ENCODE measurements around the gene MPEG1. TPM values are rescaled to one million over a fixed set of nuclear protein-coding genes. Genes with fewer than 3 reads are reported as not detected.

Gene MPEG1
- total RNA-seq, 1 experiment from 2014 or later = 0.08 TPM

GRCh38 chr11:59173080-59173963, 39.4 kb downstream of the MPEG1 start:
- ChIA-PET POLR2A (no interaction called here), CTCF (interaction anchor here (0.7 kb wide), 1 partner anchor 259 kb away, joined by 3 read pairs; no protein-coding TSS in a partner anchor)
- intact Hi-C loops (cut with micrococcal nuclease; ENCODE audit: unreplicated experiment) (no loop called here), in situ Hi-C loops (cut with HindIII; ENCODE audit: low pct_unique_long_range_greater_than_20kb, low sequenced_read_pairs) (no loop called here)
- ATAC-seq (no peak), DNase-seq (ENCODE audit: low read depth, low spot score) (no peak)
- Histone ChIP-seq H3K27me3 (ENCODE audit: control insufficient read depth, insufficient read depth, low read length) (peaks cover 12% of the 10 kb centered on the region), H3K4me3 (ENCODE audit: low read depth in 2 of 2, low read length in 2 of 2) (peak overlapping the region; percentile 26 to 43; a peak in 3 of 4 replicates), H3K9me3 (ENCODE audit: control insufficient read depth, insufficient read depth, low read depth, low read length) (no peaks in the 10 kb centered on the region), H3K4me1 (ENCODE audit: control insufficient read depth, insufficient read depth, low read length) (peaks cover 7% of the 10 kb centered on the region), H3K27ac (ENCODE audit: low read length) (no peak overlapping the region), H3K36me3 (ENCODE audit: control insufficient read depth, insufficient read depth, low read length) (no peaks in the 10 kb centered on the region)
- TF ChIP-seq POLR2AphosphoS5 (IDR thresholded peaks at IDR 0.05; ENCODE audit: low read depth, low read length) (no peak), TCF7L2 (IDR thresholded peaks at IDR 0.05; ENCODE audit: low read depth, low read length) (no peak), REST (IDR thresholded peaks at IDR 0.05; ENCODE audit: insufficient read depth in 1 of 2, low read depth in 2 of 2, low read length in 1 of 2) (no peak), CTCF (IDR thresholded peaks at IDR 0.05) (no peak), SIN3A (IDR thresholded peaks at IDR 0.05; ENCODE audit: borderline replicate concordance, insufficient read depth, low read depth, low read length) (no peak)
- no TSS peak for BruUV-seq (replicated peaks)

GRCh38 chr11:59172345-59173079, 40.2 kb downstream of the MPEG1 start:
- DNase-seq (ENCODE audit: low read depth, low spot score) (no peak), ATAC-seq (peak; percentile 41)
- intact Hi-C loops (cut with micrococcal nuclease; ENCODE audit: unreplicated experiment) = no loop called here
- BruUV-seq (replicated peaks) = no TSS peak
- POLR2A ChIA-PET = no interaction called here
- in situ Hi-C loops (cut with HindIII; ENCODE audit: low pct_unique_long_range_greater_than_20kb, low sequenced_read_pairs) = no loop called here
- Histone ChIP-seq H3K27ac (ENCODE audit: low read length) (no peak overlapping the region), H3K4me3 (ENCODE audit: low read depth in 2 of 2, low read length in 2 of 2) (peak overlapping the region; percentile 43 to 61), H3K9me3 (ENCODE audit: control insufficient read depth, insufficient read depth, low read depth, low read length) (no peaks in the 10 kb centered on the region), H3K4me1 (ENCODE audit: control insufficient read depth, insufficient read depth, low read length) (peaks cover 7% of the 10 kb centered on the region), H3K27me3 (ENCODE audit: control insufficient read depth, insufficient read depth, low read length) (peaks cover 10% of the 10 kb centered on the region), H3K36me3 (ENCODE audit: control insufficient read depth, insufficient read depth, low read length) (no peaks in the 10 kb centered on the region)
- TF ChIP-seq TCF7L2 (IDR thresholded peaks at IDR 0.05; ENCODE audit: low read depth, low read length) (no peak), POLR2AphosphoS5 (IDR thresholded peaks at IDR 0.05; ENCODE audit: low read depth, low read length) (no peak), SIN3A (IDR thresholded peaks at IDR 0.05; ENCODE audit: borderline replicate concordance, insufficient read depth, low read depth, low read length) (no peak), REST (IDR thresholded peaks at IDR 0.05; ENCODE audit: insufficient read depth in 1 of 2, low read depth in 2 of 2, low read length in 1 of 2) (no peak), CTCF (IDR thresholded peaks at IDR 0.05) (no peak)
- CTCF ChIA-PET = interaction anchor here (0.5 to 1.6 kb wide), 9 partner anchors 13 to 1695 kb away, joined by 3 to 16 read pairs (median 3); partner anchors contain the start of gene ZP1

Measured in Panc1 (cell line).